ENCODE measurements around the gene TTYH2.

- TF ChIP-seq CTCF (conservative IDR thresholded peaks at IDR 0.05; ENCODE audit: low read depth in 2 of 2) (no peak), REST (IDR thresholded peaks at IDR 0.05; ENCODE audit: unreplicated experiment) (no peak), EZH2 (IDR thresholded peaks at IDR 0.05; ENCODE audit: low read depth, unreplicated experiment) (no peak), STAT1 (IDR thresholded peaks at IDR 0.05; ENCODE audit: unreplicated experiment) (no peak), POLR2AphosphoS5 (IDR thresholded peaks at IDR 0.05; ENCODE audit: low read depth) (no peak), CREB1 (CRISPR knock-in tag; IDR thresholded peaks at IDR 0.05; ENCODE audit: low read depth) (no peak), EZH2phosphoT487 (IDR thresholded peaks at IDR 0.05; ENCODE audit: unreplicated experiment) (no peak)
Measured at GRCh38 chr17:74226252-74226651, 12.9 kb downstream of the TTYH2 start.
